Activated CD4-positive, alpha-beta T cell treated with anti-CD3 and anti-CD28 coated beads for 48 hours (primary cell): ENCODE data around the gene HCN4.
A peak's percentile ranks its signal among the peaks of the same experiment; 100 is the strongest.

Experiments used
- DNase-seq: peaks from one replicate; pipeline ENCODE4 v3.0.0-alpha.2; 2020

The HCN4 gene

DNA sequence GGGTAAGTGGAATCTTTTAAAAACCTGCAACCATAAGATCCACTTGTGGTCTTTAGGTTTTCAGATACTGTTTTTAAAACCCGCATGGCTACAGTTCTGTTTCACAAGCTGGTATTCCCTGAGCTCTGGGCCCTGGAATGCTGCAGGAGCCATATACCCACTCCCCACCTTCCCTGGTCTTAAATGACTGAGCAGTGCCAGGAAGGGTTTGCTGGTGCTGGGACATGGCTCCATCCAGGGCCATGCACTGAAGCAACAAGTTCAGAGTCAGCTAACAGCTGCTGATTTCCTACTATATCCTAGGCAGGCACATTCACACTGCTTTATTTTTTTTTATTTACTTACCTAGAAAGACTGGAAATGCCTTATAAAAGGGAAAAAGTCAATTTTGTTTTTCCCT lies 77.3 kb downstream of the HCN4 start:
- no peak for DNase-seq

GRCh38 chr15:73287019-73287418 lies 81.7 kb downstream of the HCN4 start:
- no peak for DNase-seq

DNA sequence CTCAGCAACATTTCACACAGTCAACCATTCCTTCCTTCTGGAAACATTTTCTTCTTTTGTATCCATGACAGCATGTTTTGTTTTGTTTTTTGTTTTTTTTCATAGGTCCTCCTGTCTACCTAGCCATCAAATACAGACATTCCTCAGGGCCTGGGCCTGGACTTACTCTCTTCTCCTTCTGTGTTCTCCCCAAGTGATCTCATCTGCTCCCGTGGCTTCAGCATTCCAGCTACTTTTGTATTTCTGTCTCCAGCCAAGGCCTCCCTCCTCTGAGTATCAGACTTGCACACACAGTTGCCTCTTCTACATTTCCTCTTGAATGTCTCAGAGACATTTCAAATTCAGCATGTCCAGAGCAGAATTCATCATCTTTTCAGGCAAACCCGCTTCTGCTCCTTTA lies 82.4 kb downstream of the HCN4 start:
- DNase-seq, result no peak

DNA sequence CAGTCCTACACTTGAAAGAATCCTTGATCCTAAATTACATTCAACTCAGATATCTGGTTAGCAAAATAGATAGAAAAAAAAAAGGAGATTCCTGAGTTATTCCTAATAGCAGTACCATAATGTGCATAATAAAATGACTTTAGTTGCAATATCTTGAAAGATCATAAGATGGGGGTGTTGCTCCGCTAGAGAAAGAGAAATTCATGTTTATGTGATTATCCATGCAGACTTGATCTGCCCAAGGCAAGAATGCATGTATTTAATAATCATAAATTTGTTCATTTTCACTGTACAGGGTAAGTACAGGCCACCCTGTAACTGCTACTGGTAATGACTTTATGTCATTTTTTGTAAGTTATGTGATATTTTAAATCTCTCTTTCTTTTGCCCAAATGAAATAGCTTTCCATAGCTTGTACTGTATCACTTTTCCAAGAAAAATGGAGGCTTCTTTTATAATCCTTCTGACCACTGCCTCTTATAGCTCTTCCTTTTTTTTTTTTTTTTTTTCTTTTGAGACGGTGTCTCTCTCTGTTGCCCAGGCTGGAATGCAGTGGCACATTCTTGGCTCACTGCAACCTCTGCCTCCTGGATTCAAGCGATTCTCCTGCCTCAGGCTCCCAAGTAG lies 84.6 kb downstream of the HCN4 start:
- DNase-seq, result no peak

DNA sequence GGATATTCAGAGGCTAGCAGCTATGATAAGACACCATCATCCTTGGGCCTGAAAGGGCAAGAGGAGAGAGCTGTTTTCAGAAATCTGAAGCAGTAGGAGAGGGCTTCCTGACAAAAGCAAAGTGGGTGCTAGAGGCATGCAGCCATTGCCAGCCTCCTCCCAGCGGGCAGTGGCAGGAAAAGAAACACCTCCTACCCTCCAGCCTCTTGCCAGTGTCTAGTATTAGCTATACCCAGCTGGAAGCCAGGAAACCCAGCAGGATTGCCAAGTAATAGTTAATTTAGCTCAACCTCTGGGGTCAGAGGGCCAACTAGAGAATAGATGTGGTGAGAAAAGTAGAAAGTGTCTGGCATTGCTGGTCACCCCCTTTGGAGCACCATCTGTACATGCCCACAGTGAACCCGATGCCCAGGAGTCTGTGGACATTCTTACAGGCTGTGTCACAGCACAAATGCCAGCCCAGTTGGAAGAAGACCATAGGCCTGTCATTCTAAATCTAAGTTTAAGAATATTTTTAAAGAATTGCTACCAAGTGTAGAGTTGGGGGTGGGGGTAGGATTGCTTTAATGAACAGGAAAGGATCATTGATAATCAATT lies 85.3 kb downstream of the HCN4 start:
- DNase-seq, result no peak

- DNase-seq, result no peak
Measured at GRCh38 chr15:73282567-73283365, 86.0 kb downstream of the HCN4 start.

- DNase-seq, result no peak
Measured at GRCh38 chr15:73275862-73276261, 92.9 kb downstream of the HCN4 start.

GRCh38 chr15:73273181-73274002 lies 95.4 kb downstream of the HCN4 start:
- peak; percentile 61 for DNase-seq

- no peak for DNase-seq
Measured at GRCh38 chr15:73270366-73271097, 98.2 kb downstream of the HCN4 start.
